PFSK-1 (cell line): Measurements from ENCODE around the gene NRXN3.

Experiments
- FOXP2 ChIP-seq: optimal IDR thresholded peaks from 2 replicates; pipeline ENCODE3; 2011; ENCODE audit warnings: borderline replicate concordance, control low read depth, inconsistent platforms; ENCODE audit not compliant: insufficient read depth; ENCODE audit errors: extremely low read length, extremely low read depth
- POLR2AphosphoS5 ChIP-seq: IDR thresholded peaks from 2 replicates; pipeline ENCODE4 v1.6.1; 2012; ENCODE audit warnings: low read depth, mild to moderate bottlenecking, control low read depth, low read length, moderate library complexity
- SIN3A ChIP-seq: IDR thresholded peaks from 2 replicates; pipeline ENCODE4 v1.6.1; 2012; ENCODE audit warnings: mild to moderate bottlenecking, low read length, moderate library complexity, borderline replicate concordance; ENCODE audit not compliant: insufficient read depth
- TAF1 ChIP-seq: IDR thresholded peaks from 2 replicates; pipeline ENCODE4 v1.6.1; 2012; ENCODE audit warnings: low read length, control low read depth, borderline replicate concordance; ENCODE audit not compliant: insufficient read depth
- TF ChIP-seq, protein P1 (sequence below), 2 experiments: IDR thresholded peaks; 2 replicates each; pipeline versions ENCODE4 v1.6.1 to v1.8.0; 2011 to 2012; ENCODE audit warnings: low read depth in 2 of 2, low read length in 2 of 2, control low read depth in 1 of 2, inconsistent platforms in 1 of 2, mild to moderate bottlenecking in 1 of 2, moderate library complexity in 1 of 2; ENCODE audit not compliant: insufficient read depth in 1 of 2

The NRXN3 gene

DNA sequence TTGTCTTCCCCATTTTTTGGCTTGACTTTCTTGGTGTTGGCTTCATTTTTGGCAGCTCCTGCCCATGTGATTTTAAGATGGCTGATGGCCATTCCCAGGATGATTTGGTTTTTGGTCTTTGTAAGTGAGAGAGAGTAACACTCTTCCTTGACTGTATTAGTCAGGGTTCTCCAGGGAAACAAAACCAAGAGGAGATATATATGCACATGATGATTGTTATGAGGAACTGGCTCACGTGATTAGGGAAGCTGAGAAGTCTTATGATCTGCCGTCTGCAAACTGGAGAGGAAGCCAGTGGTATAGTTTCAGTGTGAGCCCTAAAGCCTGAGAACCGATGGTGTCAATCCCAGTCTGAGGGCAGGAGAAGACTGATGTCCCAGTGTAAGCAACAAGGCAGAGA, 146.6 kb downstream of the NRXN3 start:
- TF ChIP-seq FOXP2 (no peak), SIN3A (no peak), POLR2AphosphoS5 (no peak), TAF1 (no peak)
- TF ChIP-seq, protein P1, sequence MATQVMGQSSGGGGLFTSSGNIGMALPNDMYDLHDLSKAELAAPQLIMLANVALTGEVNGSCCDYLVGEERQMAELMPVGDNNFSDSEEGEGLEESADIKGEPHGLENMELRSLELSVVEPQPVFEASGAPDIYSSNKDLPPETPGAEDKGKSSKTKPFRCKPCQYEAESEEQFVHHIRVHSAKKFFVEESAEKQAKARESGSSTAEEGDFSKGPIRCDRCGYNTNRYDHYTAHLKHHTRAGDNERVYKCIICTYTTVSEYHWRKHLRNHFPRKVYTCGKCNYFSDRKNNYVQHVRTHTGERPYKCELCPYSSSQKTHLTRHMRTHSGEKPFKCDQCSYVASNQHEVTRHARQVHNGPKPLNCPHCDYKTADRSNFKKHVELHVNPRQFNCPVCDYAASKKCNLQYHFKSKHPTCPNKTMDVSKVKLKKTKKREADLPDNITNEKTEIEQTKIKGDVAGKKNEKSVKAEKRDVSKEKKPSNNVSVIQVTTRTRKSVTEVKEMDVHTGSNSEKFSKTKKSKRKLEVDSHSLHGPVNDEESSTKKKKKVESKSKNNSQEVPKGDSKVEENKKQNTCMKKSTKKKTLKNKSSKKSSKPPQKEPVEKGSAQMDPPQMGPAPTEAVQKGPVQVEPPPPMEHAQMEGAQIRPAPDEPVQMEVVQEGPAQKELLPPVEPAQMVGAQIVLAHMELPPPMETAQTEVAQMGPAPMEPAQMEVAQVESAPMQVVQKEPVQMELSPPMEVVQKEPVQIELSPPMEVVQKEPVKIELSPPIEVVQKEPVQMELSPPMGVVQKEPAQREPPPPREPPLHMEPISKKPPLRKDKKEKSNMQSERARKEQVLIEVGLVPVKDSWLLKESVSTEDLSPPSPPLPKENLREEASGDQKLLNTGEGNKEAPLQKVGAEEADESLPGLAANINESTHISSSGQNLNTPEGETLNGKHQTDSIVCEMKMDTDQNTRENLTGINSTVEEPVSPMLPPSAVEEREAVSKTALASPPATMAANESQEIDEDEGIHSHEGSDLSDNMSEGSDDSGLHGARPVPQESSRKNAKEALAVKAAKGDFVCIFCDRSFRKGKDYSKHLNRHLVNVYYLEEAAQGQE (IDR thresholded peaks at IDR 0.05; ENCODE audit: insufficient read depth in 1 of 2, low read depth in 2 of 2, low read length in 2 of 2) = no peak

- TF ChIP-seq POLR2AphosphoS5 = no peak
- TF ChIP-seq FOXP2 = no peak
- TF ChIP-seq TAF1 = no peak
- no peak for TF ChIP-seq SIN3A
- TF ChIP-seq, protein P1 (IDR thresholded peaks at IDR 0.05; ENCODE audit: insufficient read depth in 1 of 2, low read depth in 2 of 2, low read length in 2 of 2) = no peak
Measured at GRCh38 chr14:78319406-78319805, 149.2 kb downstream of the NRXN3 start.

DNA sequence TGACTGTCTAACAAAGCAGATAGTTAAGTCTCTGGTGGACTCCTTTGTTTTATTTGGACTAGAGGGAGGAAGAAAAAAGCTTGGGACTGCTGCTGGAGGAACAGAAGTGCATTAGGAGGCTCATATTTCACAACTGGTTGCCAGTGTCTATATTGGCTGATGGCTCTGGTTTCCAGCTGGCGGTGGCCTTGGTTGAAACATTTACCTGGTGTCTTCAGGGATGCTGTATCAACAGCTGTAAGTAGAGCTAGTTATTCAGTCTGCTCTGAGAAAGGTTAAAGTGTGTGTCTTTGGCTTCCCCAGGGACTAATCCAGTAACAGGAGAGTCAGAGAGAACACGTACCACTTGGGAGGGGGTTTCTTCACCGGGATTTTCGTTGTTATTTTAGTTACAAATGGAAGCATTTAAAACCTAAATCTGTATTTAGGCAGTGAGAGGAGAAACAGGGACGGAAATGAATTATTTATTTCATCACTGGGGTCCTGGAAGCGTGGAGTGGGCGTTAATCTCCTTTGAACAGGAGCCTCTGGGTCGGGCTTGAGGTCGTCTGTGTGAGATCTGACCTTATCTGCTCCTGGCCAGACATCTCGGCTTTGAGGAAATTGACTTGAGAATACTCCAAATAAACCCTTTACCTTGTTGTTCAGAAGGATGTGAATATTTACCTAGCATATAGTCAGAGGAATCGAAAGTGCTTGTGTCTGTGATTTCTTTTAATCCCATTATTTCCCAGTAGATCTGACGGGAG, 149.9 kb downstream of the NRXN3 start:
- TF ChIP-seq FOXP2 = no peak
- TF ChIP-seq SIN3A = no peak
- TF ChIP-seq, protein P1 (IDR thresholded peaks at IDR 0.05; ENCODE audit: insufficient read depth in 1 of 2, low read depth in 2 of 2, low read length in 2 of 2) = no peak
- no peak for TF ChIP-seq POLR2AphosphoS5
- no peak for TF ChIP-seq TAF1

DNA sequence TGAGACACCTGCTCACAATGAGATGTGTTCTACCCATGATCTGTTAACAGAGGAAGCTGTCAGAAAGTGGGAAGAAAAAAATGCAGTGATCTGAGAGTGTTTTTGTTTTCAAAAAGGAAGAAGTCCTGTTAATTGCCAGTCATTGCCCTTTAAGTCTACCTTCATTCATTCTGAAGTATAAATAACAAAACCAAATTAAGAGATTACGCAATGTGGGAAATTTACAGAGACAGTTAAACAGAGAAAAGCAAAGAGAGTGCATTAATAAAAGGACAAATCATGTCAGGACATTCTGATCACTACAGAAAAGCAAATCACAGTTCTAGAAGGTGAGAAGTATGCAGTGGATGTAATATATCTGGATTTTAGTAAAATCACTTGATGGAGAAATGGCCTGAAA, 154.2 kb downstream of the NRXN3 start:
- TF ChIP-seq, protein P1 (IDR thresholded peaks at IDR 0.05; ENCODE audit: insufficient read depth in 1 of 2, low read depth in 2 of 2, low read length in 2 of 2) = no peak

GRCh38 chr14:78325911-78326310, 155.7 kb downstream of the NRXN3 start:
- TF ChIP-seq SIN3A = no peak
- TF ChIP-seq TAF1 = no peak
- TF ChIP-seq POLR2AphosphoS5 = no peak
- TF ChIP-seq, protein P1 (IDR thresholded peaks at IDR 0.05; ENCODE audit: insufficient read depth in 1 of 2, low read depth in 2 of 2, low read length in 2 of 2) = no peak
- no peak for TF ChIP-seq FOXP2
